Measurements from ENCODE around the gene OSBPL3. TPM values are rescaled to one million over a fixed set of nuclear protein-coding genes. Genes with fewer than 3 reads are reported as not detected.

The OSBPL3 gene
- total and polyA plus RNA-seq, 2 donors (not counting 1 experiment from before 2014, with no cell fraction given): 13.5 to 67.6 TPM

DNA sequence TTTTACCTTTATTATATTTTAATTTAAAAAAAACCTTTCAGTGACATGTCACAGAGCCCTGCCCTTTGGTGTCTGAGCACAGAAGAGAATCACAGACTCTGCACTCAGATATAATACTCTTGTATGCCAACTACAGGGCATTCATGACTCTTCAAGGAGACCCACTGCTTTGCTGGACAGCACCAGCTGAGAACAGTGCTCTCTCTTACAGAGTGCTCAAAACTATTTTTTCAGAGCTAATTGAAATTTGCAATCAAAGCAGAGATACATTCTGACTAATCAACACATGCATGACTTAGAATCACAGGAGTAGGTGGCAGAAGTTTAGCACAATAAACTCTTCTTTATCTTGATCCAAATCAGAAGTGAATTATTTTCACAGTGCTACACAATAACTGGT, 99.1 kb downstream of the OSBPL3 start:
- Histone ChIP-seq H3K4me2 (replicated peaks; ENCODE audit: low read depth, low read length, poor library complexity, severe bottlenecking) (no peak overlapping the region), H3K36me3 (replicated peaks in 1 of 2; ENCODE audit: control extremely low read depth in 1 of 2, control insufficient read depth in 1 of 2, extremely low read depth in 1 of 2, insufficient read depth in 2 of 2, low read length in 1 of 2) (no peaks in the 10 kb centered on the region), H3K4me3 (ENCODE audit: control extremely low read depth in 1 of 5, extremely low read depth in 1 of 5, insufficient read depth in 1 of 5, low read depth in 2 of 5, low read length in 4 of 5) (no peak overlapping the region), H3K4me1 (ENCODE audit: control insufficient read depth in 2 of 2, insufficient read depth in 2 of 2, low read length in 2 of 2) (peaks cover 27 to 28% of the 10 kb centered on the region in 2 donors), H4K20me1 (ENCODE audit: control insufficient read depth, insufficient read depth, low read length, poor library complexity, severe bottlenecking) (no peaks in the 10 kb centered on the region), H3K9ac (ENCODE audit: low read length) (no peak overlapping the region), H2AFZ (ENCODE audit: insufficient read depth, low read depth, low read length, poor library complexity, severe bottlenecking) (no peak overlapping the region), H3K27me3 (replicated peaks in 1 of 4; ENCODE audit: control extremely low read depth in 1 of 4, control insufficient read depth in 3 of 4, insufficient read depth in 4 of 4, low read length in 3 of 4) (no peaks in the 10 kb centered on the region), H3K27ac (ENCODE audit: low read length in 2 of 2) (no peak overlapping the region), H3K9me3 (ENCODE audit: control extremely low read depth in 1 of 3, control insufficient read depth in 2 of 3, insufficient read depth in 1 of 3, low read length in 2 of 3) (no peaks in the 10 kb centered on the region), H3K79me2 (ENCODE audit: control insufficient read depth, insufficient read depth, low read length) (no peaks in the 10 kb centered on the region)
- no peak for ATAC-seq (ENCODE audit: low read depth)
- H3K27me3 Mint-ChIP-seq: no peaks in the 10 kb centered on the region
- POLR2A ChIA-PET: no interaction called here
- H3K4me1 Mint-ChIP-seq: peaks cover 46% of the 10 kb centered on the region
- no peak overlapping the region for H3K27ac Mint-ChIP-seq
- H3K4me3 Mint-ChIP-seq: no peak overlapping the region
- no peaks in the 10 kb centered on the region for H3K9me3 Mint-ChIP-seq (ENCODE audit: insufficient read depth)
- TF ChIP-seq, protein P1, sequence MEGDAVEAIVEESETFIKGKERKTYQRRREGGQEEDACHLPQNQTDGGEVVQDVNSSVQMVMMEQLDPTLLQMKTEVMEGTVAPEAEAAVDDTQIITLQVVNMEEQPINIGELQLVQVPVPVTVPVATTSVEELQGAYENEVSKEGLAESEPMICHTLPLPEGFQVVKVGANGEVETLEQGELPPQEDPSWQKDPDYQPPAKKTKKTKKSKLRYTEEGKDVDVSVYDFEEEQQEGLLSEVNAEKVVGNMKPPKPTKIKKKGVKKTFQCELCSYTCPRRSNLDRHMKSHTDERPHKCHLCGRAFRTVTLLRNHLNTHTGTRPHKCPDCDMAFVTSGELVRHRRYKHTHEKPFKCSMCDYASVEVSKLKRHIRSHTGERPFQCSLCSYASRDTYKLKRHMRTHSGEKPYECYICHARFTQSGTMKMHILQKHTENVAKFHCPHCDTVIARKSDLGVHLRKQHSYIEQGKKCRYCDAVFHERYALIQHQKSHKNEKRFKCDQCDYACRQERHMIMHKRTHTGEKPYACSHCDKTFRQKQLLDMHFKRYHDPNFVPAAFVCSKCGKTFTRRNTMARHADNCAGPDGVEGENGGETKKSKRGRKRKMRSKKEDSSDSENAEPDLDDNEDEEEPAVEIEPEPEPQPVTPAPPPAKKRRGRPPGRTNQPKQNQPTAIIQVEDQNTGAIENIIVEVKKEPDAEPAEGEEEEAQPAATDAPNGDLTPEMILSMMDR (IDR thresholded peaks at IDR 0.05): no peak
- no peak for TF ChIP-seq EZH2 (IDR thresholded peaks at IDR 0.05; ENCODE audit: borderline replicate concordance, insufficient read depth, low read depth, low read length, poor library complexity, severe bottlenecking)
- intact Hi-C loops (cut with micrococcal nuclease): no loop called here
- CTCF ChIA-PET: interaction anchor here (1.1 to 4.5 kb wide), 6 partner anchors 8 to 212 kb away, joined by 3 to 17 read pairs (median 4); no protein-coding TSS in a partner anchor
- no peak for DNase-seq

DNA sequence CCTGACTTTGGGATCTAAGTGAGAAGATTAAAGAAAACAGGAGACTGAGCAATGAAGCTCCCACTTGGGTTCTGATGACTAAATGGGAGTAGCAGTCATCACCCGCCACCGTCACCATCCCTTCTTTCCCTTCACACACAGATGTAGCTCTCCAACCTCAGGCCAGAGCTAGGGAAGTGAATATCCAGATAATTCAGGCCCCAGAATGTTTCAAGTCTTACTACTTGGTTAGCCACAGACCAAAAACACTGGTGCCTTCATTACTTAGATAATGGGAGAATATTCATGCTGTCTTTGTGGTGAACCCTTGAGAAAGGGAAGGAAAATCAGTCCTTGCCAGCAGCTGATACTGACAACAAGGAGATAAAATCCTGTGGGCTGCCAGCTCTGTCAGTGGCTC, 100.7 kb downstream of the OSBPL3 start:
- intact Hi-C loops (cut with micrococcal nuclease): loop anchor here (2.0 kb wide), 2 partner anchors 32 to 44 kb away; no protein-coding TSS in a partner anchor

More for the DNA sequence above, 100.7 kb downstream of the OSBPL3 start:
- TF ChIP-seq, protein P1 (IDR thresholded peaks at IDR 0.05): no peak
- no peak for TF ChIP-seq EZH2 (IDR thresholded peaks at IDR 0.05; ENCODE audit: borderline replicate concordance, insufficient read depth, low read depth, low read length, poor library complexity, severe bottlenecking)
- no peak overlapping the region for H3K4me3 ChIP-seq (ENCODE audit: control extremely low read depth in 1 of 5, extremely low read depth in 1 of 5, insufficient read depth in 1 of 5, low read depth in 2 of 5, low read length in 4 of 5)
- Mint-ChIP-seq H3K4me1 (peaks cover 43% of the 10 kb centered on the region), H3K27me3 (no peaks in the 10 kb centered on the region), H3K9me3 (ENCODE audit: insufficient read depth) (no peaks in the 10 kb centered on the region), H3K4me3 (no peak overlapping the region), H3K27ac (no peak overlapping the region)
- H3K9me3 ChIP-seq (ENCODE audit: control extremely low read depth in 1 of 3, control insufficient read depth in 2 of 3, insufficient read depth in 1 of 3, low read length in 2 of 3): no peaks in the 10 kb centered on the region
- H3K27me3 ChIP-seq (replicated peaks in 1 of 4; ENCODE audit: control extremely low read depth in 1 of 4, control insufficient read depth in 3 of 4, insufficient read depth in 4 of 4, low read length in 3 of 4): no peaks in the 10 kb centered on the region
- H3K27ac ChIP-seq (ENCODE audit: low read length in 2 of 2): no peak overlapping the region
- no peak overlapping the region for H3K9ac ChIP-seq (ENCODE audit: low read length)
- POLR2A ChIA-PET: no interaction called here
- WGBS (ENCODE audit: insufficient coverage): 100% methylated on average over 2 of the region's 2 CpGs
- no peak overlapping the region for H2AFZ ChIP-seq (ENCODE audit: insufficient read depth, low read depth, low read length, poor library complexity, severe bottlenecking)
- CTCF ChIA-PET: interaction anchor here (1.3 to 4.2 kb wide), 6 partner anchors 15 to 192 kb away, joined by 3 to 38 read pairs (median 14); no protein-coding TSS in a partner anchor
- no peaks in the 10 kb centered on the region for H3K79me2 ChIP-seq (ENCODE audit: control insufficient read depth, insufficient read depth, low read length)
- no peak overlapping the region for H3K4me2 ChIP-seq (replicated peaks; ENCODE audit: low read depth, low read length, poor library complexity, severe bottlenecking)
- DNase-seq: no peak
- H4K20me1 ChIP-seq (ENCODE audit: control insufficient read depth, insufficient read depth, low read length, poor library complexity, severe bottlenecking): no peaks in the 10 kb centered on the region
- no peak for ATAC-seq (ENCODE audit: low read depth)
- H3K36me3 ChIP-seq (replicated peaks in 1 of 2; ENCODE audit: control extremely low read depth in 1 of 2, control insufficient read depth in 1 of 2, extremely low read depth in 1 of 2, insufficient read depth in 2 of 2, low read length in 1 of 2): no peaks in the 10 kb centered on the region
- peaks cover 27 to 28% of the 10 kb centered on the region in 2 donors for H3K4me1 ChIP-seq (ENCODE audit: control insufficient read depth in 2 of 2, insufficient read depth in 2 of 2, low read length in 2 of 2)

All from B cell (primary cell).